ENCODE data around the gene PAQR9. TPM values are rescaled to one million over a fixed set of nuclear protein-coding genes. Genes with fewer than 3 reads are reported as not detected.

Gene PAQR9
- total and polyA plus RNA-seq, 2 of the 13 experiments (the other 11 are each of a cell fraction or from before 2014, with no cell fraction given) = 3.7 to 10.3 TPM

- no peak for TF ChIP-seq NR2C2 (CRISPR knock-in tag; IDR thresholded peaks at IDR 0.05; ENCODE audit: borderline replicate concordance)
- no peak for TF ChIP-seq ZFP62 (CRISPR knock-in tag; IDR thresholded peaks at IDR 0.05)
- TF ChIP-seq HIC2 (CRISPR knock-in tag; IDR thresholded peaks at IDR 0.05; ENCODE audit: low read depth) = no peak; the same call in 1 of the 2 replicates
- peak; percentile 61 for TF ChIP-seq HDAC1 (CRISPR knock-in tag; IDR thresholded peaks at IDR 0.05)
- TF ChIP-seq BORCS8-MEF2B (CRISPR knock-in tag; IDR thresholded peaks at IDR 0.05) = peak; percentile 66; the same call in 1 of the 2 replicates
- no peak for TF ChIP-seq FOXP1 (IDR thresholded peaks at IDR 0.05)
- TF ChIP-seq FOXP1 (CRISPR knock-in tag; IDR thresholded peaks at IDR 0.05) = no peak
- TF ChIP-seq SMYD3 (CRISPR knock-in tag; IDR thresholded peaks at IDR 0.05) = no peak
- no peak for TF ChIP-seq HMGXB3 (CRISPR knock-in tag; IDR thresholded peaks at IDR 0.05; ENCODE audit: borderline replicate concordance)
- TF ChIP-seq KMT2B (CRISPR knock-in tag; IDR thresholded peaks at IDR 0.05) = no peak
- TF ChIP-seq PCBP2 (optimal IDR thresholded peaks at IDR 0.05; ENCODE audit: low read depth, low read length, poor library complexity, severe bottlenecking) = no peak
- TF ChIP-seq ZNF20 (CRISPR knock-in tag; IDR thresholded peaks at IDR 0.05) = no peak
- no peak for TF ChIP-seq SNAPC5 (CRISPR knock-in tag; IDR thresholded peaks at IDR 0.05; ENCODE audit: borderline replicate concordance)
- TF ChIP-seq TFE3 (CRISPR knock-in tag; IDR thresholded peaks at IDR 0.05) = no peak
- no peak for TF ChIP-seq CCAR2 (optimal IDR thresholded peaks at IDR 0.05; ENCODE audit: low read depth, low read length)
- TF ChIP-seq NCOA1 (CRISPR knock-in tag; IDR thresholded peaks at IDR 0.05) = no peak
- peak; percentile 100 for TF ChIP-seq ZBTB4 (CRISPR knock-in tag; IDR thresholded peaks at IDR 0.05; ENCODE audit: borderline replicate concordance)
- TF ChIP-seq NFIC (IDR thresholded peaks at IDR 0.05; ENCODE audit: low read length) = no peak
These were observed 797 bp downstream of the PAQR9 start (continued) for GRCh38 chr3:142962520-142963233.
